ENCODE results near the gene CNR1. TPM values are rescaled to one million over a fixed set of nuclear protein-coding genes. Genes with fewer than 3 reads are reported as not detected.

CNR1 gene
- polyA plus RNA-seq, 1 of the 3 experiments (the other 2 are of a cell fraction): not detected

DNA sequence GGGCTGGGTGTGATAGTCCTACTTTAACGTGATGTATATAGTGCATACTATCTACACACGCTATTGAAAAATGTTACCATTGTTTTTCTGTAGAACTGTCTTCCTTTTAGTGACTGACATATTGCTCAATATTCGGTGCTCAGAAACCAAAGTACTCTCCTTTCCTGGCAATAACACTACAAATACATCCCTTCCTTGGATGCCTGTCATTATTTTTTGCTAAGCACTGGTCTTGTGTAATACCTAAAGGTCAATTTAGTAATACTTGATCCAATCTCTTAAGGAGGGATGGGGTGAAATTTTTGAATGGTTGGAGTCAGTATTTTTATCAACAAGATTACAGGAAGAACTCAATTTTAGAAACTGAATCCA, 23.9 kb downstream of the CNR1 start:
- ChIA-PET CTCF (interaction anchor here (0.6 kb wide), 1 partner anchor 339 kb away, joined by 3 read pairs; no protein-coding TSS in a partner anchor), POLR2A (no interaction called here)
- no peaks in the 10 kb centered on the region for H3F3A ChIP-seq (replicated peaks; ENCODE audit: insufficient read depth)
- H3K4me3 ChIP-seq (ENCODE audit: low read depth in 2 of 2, low read length in 1 of 2): no peak overlapping the region
- H2AFZ ChIP-seq (ENCODE audit: low read depth): no peak overlapping the region
- no peaks in the 10 kb centered on the region for H3K9me2 ChIP-seq
- H3K9ac ChIP-seq: no peak overlapping the region
- no peaks in the 10 kb centered on the region for H3K27me3 ChIP-seq (ENCODE audit: insufficient read depth)
- no peaks in the 10 kb centered on the region for H3K9me3 ChIP-seq
- no peak overlapping the region for H3K4me2 ChIP-seq
- no peaks in the 10 kb centered on the region for H3K4me1 ChIP-seq (ENCODE audit: control insufficient read depth in 1 of 2, insufficient read depth in 2 of 2, low read depth in 1 of 2, low read length in 1 of 2)
- H3K79me2 ChIP-seq (ENCODE audit: insufficient read depth): no peaks in the 10 kb centered on the region
- no peaks in the 10 kb centered on the region for H4K20me1 ChIP-seq (ENCODE audit: insufficient read depth)
- no peak for DNase-seq
- WGBS (ENCODE audit: low lambda C conversion rate): 42% methylated on average over 3 of the region's 3 CpGs
- H3K27ac ChIP-seq (ENCODE audit: low read depth in 2 of 2, low read length in 1 of 2): no peak overlapping the region
- no peaks in the 10 kb centered on the region for H3K36me3 ChIP-seq (replicated peaks in 1 of 2; ENCODE audit: control insufficient read depth in 1 of 2, insufficient read depth in 2 of 2, low read length in 1 of 2)
- TF ChIP-seq, protein P1, sequence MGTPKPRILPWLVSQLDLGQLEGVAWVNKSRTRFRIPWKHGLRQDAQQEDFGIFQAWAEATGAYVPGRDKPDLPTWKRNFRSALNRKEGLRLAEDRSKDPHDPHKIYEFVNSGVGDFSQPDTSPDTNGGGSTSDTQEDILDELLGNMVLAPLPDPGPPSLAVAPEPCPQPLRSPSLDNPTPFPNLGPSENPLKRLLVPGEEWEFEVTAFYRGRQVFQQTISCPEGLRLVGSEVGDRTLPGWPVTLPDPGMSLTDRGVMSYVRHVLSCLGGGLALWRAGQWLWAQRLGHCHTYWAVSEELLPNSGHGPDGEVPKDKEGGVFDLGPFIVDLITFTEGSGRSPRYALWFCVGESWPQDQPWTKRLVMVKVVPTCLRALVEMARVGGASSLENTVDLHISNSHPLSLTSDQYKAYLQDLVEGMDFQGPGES (IDR thresholded peaks at IDR 0.05; ENCODE audit: low read depth, low read length): no peak
- TF ChIP-seq, protein P2, sequence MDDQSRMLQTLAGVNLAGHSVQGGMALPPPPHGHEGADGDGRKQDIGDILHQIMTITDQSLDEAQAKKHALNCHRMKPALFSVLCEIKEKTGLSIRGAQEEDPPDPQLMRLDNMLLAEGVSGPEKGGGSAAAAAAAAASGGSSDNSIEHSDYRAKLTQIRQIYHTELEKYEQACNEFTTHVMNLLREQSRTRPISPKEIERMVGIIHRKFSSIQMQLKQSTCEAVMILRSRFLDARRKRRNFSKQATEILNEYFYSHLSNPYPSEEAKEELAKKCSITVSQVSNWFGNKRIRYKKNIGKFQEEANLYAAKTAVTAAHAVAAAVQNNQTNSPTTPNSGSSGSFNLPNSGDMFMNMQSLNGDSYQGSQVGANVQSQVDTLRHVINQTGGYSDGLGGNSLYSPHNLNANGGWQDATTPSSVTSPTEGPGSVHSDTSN (IDR thresholded peaks at IDR 0.05): no peak
- TF ChIP-seq FOXM1 (IDR thresholded peaks at IDR 0.05; ENCODE audit: low read depth) (no peak), NRF1 (IDR thresholded peaks at IDR 0.05; ENCODE audit: low read depth, low read length) (no peak), ELF1 (IDR thresholded peaks at IDR 0.05) (no peak), GABPA (IDR thresholded peaks at IDR 0.05; ENCODE audit: low read depth) (no peak), EP300 (IDR thresholded peaks at IDR 0.05; ENCODE audit: borderline replicate concordance in 1 of 2, low read depth in 1 of 2, low read length in 1 of 2) (no peak), NFIC (IDR thresholded peaks at IDR 0.05; ENCODE audit: borderline replicate concordance) (no peak), FOSL2 (IDR thresholded peaks at IDR 0.05; ENCODE audit: borderline replicate concordance, low read depth) (no peak), SMC3 (IDR thresholded peaks at IDR 0.05; ENCODE audit: low read depth, low read length) (no peak), TCF12 (IDR thresholded peaks at IDR 0.05) (no peak), FOXJ3 (CRISPR knock-in tag; IDR thresholded peaks at IDR 0.05) (no peak), GATA2 (CRISPR knock-in tag; IDR thresholded peaks at IDR 0.05) (no peak), RFX5 (IDR thresholded peaks at IDR 0.05; ENCODE audit: low read length) (no peak), SIN3A (IDR thresholded peaks at IDR 0.05; ENCODE audit: borderline replicate concordance, low read depth, low read length) (no peak), MEF2A (IDR thresholded peaks at IDR 0.05; ENCODE audit: borderline replicate concordance, low read depth) (no peak), JUND (IDR thresholded peaks at IDR 0.05) (no peak)
- TF ChIP-seq, protein P3, sequence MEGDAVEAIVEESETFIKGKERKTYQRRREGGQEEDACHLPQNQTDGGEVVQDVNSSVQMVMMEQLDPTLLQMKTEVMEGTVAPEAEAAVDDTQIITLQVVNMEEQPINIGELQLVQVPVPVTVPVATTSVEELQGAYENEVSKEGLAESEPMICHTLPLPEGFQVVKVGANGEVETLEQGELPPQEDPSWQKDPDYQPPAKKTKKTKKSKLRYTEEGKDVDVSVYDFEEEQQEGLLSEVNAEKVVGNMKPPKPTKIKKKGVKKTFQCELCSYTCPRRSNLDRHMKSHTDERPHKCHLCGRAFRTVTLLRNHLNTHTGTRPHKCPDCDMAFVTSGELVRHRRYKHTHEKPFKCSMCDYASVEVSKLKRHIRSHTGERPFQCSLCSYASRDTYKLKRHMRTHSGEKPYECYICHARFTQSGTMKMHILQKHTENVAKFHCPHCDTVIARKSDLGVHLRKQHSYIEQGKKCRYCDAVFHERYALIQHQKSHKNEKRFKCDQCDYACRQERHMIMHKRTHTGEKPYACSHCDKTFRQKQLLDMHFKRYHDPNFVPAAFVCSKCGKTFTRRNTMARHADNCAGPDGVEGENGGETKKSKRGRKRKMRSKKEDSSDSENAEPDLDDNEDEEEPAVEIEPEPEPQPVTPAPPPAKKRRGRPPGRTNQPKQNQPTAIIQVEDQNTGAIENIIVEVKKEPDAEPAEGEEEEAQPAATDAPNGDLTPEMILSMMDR (IDR thresholded peaks at IDR 0.05): no peak

All from SK-N-SH (cell line).